HCT116 (cell line): Measurements from ENCODE around the gene ARHGEF40. TPM values are rescaled to one million over a fixed set of nuclear protein-coding genes. Genes with fewer than 3 reads are reported as not detected.

Experiments used
- ATAC-seq: fragments of 200-7000 bp; cut with Tn5 transposase; 2 replicates; pipeline ENCODE4 v1.9.1; 2020; ENCODE audit warnings: mild to moderate bottlenecking, moderate library complexity
- BruUV-seq: library from RNA; stranded (reverse); fragments of 400-500 nt; replicated peaks from 2 replicates; lab custom pipeline; 2021; lab: Mats Ljungman, UMichigan
- CTCF ChIA-PET: fragments of 300-600 bp; sonication (Branson Sonifier 250); formaldehyde crosslinking; loops from one replicate; lab custom pipeline; 2021; ENCODE audit warnings: antibody characterized with exemption; lab: Charles Lee
- POLR2A ChIA-PET: fragments of 300-600, 350-600 bp; sonication (Branson Sonifier 250); formaldehyde crosslinking; loops from one replicate; lab custom pipeline; 2021; ENCODE audit warnings: antibody characterized with exemption; lab: Charles Lee
- RAD21 ChIA-PET, 2 experiments: fragments of 300-600 bp; sonication (Branson Sonifier 250); formaldehyde crosslinking; loops; one replicate each; lab custom pipeline; 2023; ENCODE audit warnings: low total read pairs in 2 of 2; ENCODE audit not compliant: uncharacterized antibody in 2 of 2, unreplicated experiment in 2 of 2, low non-redundant PET in 1 of 2; lab: Charles Lee
- DNase-seq: peaks from one replicate; pipeline ENCODE4 v3.0.0-alpha.2; 2010; ENCODE audit warnings: low read depth, low spot score
- H2AFZ ChIP-seq: fragments of 200-600 bp; shearing (Covaris generic), sonication (generic); 2 replicates; pipeline ENCODE4 v1.6.1; 2017; ENCODE audit warnings: low read depth, mixed run types, mixed read lengths, antibody characterized with exemption, low read length; ENCODE audit not compliant: poor library complexity, severe bottlenecking
- H3K27ac ChIP-seq: 2 replicates; pipeline ENCODE4 v1.5.1; 2012; ENCODE audit warnings: low read depth, low read length
- H3K27me3 ChIP-seq: fragments of 200-600 bp; sonication (generic); 2 replicates; pipeline ENCODE4 v1.6.1; 2016; ENCODE audit warnings: mixed run types, low read length, mixed read lengths; ENCODE audit not compliant: insufficient read depth
- H3K36me3 ChIP-seq, 2 experiments: fragments of 200-500 bp in 1 of 2; fragments of 200-600 bp in 1 of 2; sonication (Bioruptor generic) in 1 of 2; sonication (generic) in 1 of 2; 2 replicates each; pipeline versions ENCODE4 v1.5.1 to v1.6.1; 2014 to 2016; ENCODE audit warnings: low read length in 2 of 2, inconsistent platforms in 1 of 2, mixed read lengths in 1 of 2, mixed run types in 1 of 2; ENCODE audit not compliant: insufficient read depth in 2 of 2, control insufficient read depth in 1 of 2
- H3K4me1 ChIP-seq, 2 experiments: fragments of 200-600 bp in 1 of 2; sonication (generic) in 1 of 2; 2 replicates each; pipeline versions ENCODE4 v1.5.1 to v1.6.1; 2012 to 2017; ENCODE audit warnings: low read length in 2 of 2, inconsistent platforms in 1 of 2, mild to moderate bottlenecking in 1 of 2, mixed read lengths in 1 of 2, mixed run types in 1 of 2, moderate library complexity in 1 of 2; ENCODE audit not compliant: insufficient read depth in 2 of 2, control insufficient read depth in 1 of 2
- H3K4me2 ChIP-seq: fragments of 200-600 bp; sonication (generic); 2 replicates; pipeline ENCODE4 v1.6.1; 2017; ENCODE audit warnings: mixed run types, low read length, mixed read lengths
- H3K4me3 ChIP-seq, 2 experiments: fragments of 200-600 bp in 1 of 2; sonication (generic) in 1 of 2; replicated peaks in 1 of 2; 2 replicates each; pipeline ENCODE4 v1.5.1; 2011 to 2016; ENCODE audit warnings: low read length in 2 of 2, control low read depth in 1 of 2, low read depth in 1 of 2, mild to moderate bottlenecking in 1 of 2, mixed read lengths in 1 of 2, mixed run types in 1 of 2
- H3K79me2 ChIP-seq: fragments of 200-600 bp; sonication (generic); 2 replicates; pipeline ENCODE4 v1.6.1; 2017; ENCODE audit warnings: mild to moderate bottlenecking, mixed run types, low read length, moderate library complexity, mixed read lengths; ENCODE audit not compliant: insufficient read depth
- H3K9ac ChIP-seq: fragments of 200-600 bp; sonication (generic); 2 replicates; pipeline ENCODE4 v1.6.1; 2016; ENCODE audit warnings: low read length, mixed read lengths
- H3K9me2 ChIP-seq: fragments of 200-600 bp; sonication (generic), shearing (Covaris generic); 2 replicates; pipeline ENCODE4 v1.6.1; 2017; ENCODE audit warnings: mixed run types, mild to moderate bottlenecking, moderate library complexity; ENCODE audit not compliant: insufficient read depth
- H3K9me3 ChIP-seq, 2 experiments: fragments of 200-500 bp in 1 of 2; fragments of 200-600 bp in 1 of 2; sonication (Bioruptor generic) in 1 of 2; sonication (generic) in 1 of 2; 2 replicates each; pipeline ENCODE4 v1.6.1; 2014 to 2017; ENCODE audit warnings: low read length in 2 of 2, mixed read lengths in 2 of 2, inconsistent platforms in 1 of 2, low read depth in 1 of 2, mild to moderate bottlenecking in 1 of 2, mixed run types in 1 of 2, moderate library complexity in 1 of 2; ENCODE audit not compliant: control insufficient read depth in 1 of 2, insufficient read depth in 1 of 2
- H4K20me1 ChIP-seq: fragments of 200-600 bp; sonication (generic), shearing (Covaris generic); 2 replicates; pipeline ENCODE4 v1.6.1; 2017; ENCODE audit warnings: mixed run types, mild to moderate bottlenecking, moderate library complexity; ENCODE audit not compliant: insufficient read depth
- ATF3 ChIP-seq: IDR thresholded peaks from 2 replicates; pipeline ENCODE4 v1.6.1; 2012
- ELF1 ChIP-seq: IDR thresholded peaks from 2 replicates; pipeline ENCODE4 v1.6.1; 2012; ENCODE audit warnings: low read depth, borderline replicate concordance
- FOSL1 ChIP-seq: IDR thresholded peaks from 2 replicates; pipeline ENCODE4 v1.6.1; 2012; ENCODE audit warnings: low read depth
- POLR2AphosphoS5 ChIP-seq: IDR thresholded peaks from 2 replicates; pipeline ENCODE4 v1.6.1; 2011; ENCODE audit warnings: mild to moderate bottlenecking, low read depth, low read length, moderate library complexity
- SP1 ChIP-seq: IDR thresholded peaks from 2 replicates; pipeline ENCODE4 v1.6.1; 2012; ENCODE audit warnings: low read depth
- SRF ChIP-seq: IDR thresholded peaks from 2 replicates; pipeline ENCODE4 v1.6.1; 2012; ENCODE audit warnings: low read depth
- TCF7L2 ChIP-seq: IDR thresholded peaks from 2 replicates; pipeline ENCODE4 v1.7.0; 2011; ENCODE audit warnings: borderline replicate concordance, inconsistent platforms; ENCODE audit not compliant: insufficient read depth, insufficient read length; ENCODE audit errors: extremely low read depth
- intact Hi-C: fragments of 100-400 bp; cut with micrococcal nuclease; formaldehyde crosslinking; loops from 2 replicates; pipeline ENCODE4 v1.10.0; 2022
- total RNA-seq: library from RNA; stranded (reverse); gene quantifications from one replicate; pipeline ENCODE4 v1.2.1, GENCODE V29; 2021; ENCODE audit not compliant: unreplicated experiment
- TF ChIP-seq, protein P1 (sequence below): IDR thresholded peaks from 2 replicates; pipeline ENCODE4 v1.6.1; 2011; ENCODE audit warnings: mild to moderate bottlenecking, low read length, moderate library complexity; ENCODE audit not compliant: insufficient replicate concordance; ENCODE audit errors: extremely low read depth

ARHGEF40 gene
- total RNA-seq, 1 experiment from 2014 or later: 6.3 TPM

- Histone ChIP-seq H4K20me1 (no peaks in the 10 kb centered on the region), H3K9ac (no peak overlapping the region), H3K36me3 (no peaks in the 10 kb centered on the region), H3K79me2 (no peaks in the 10 kb centered on the region), H3K4me3 (no peak overlapping the region), H3K4me1 (no peaks in the 10 kb centered on the region), H3K27ac (no peak overlapping the region), H3K9me3 (no peaks in the 10 kb centered on the region), H2AFZ (no peak overlapping the region), H3K9me2 (no peaks in the 10 kb centered on the region), H3K27me3 (no peaks in the 10 kb centered on the region), H3K4me2 (no peak overlapping the region)
- no peak for TF ChIP-seq SRF
- POLR2A ChIA-PET: no interaction called here
- RAD21 ChIA-PET: interaction anchor here (0.9 to 1.2 kb wide), 2 partner anchors 29 kb away, joined by 4 read pairs; no protein-coding TSS in a partner anchor
- BruUV-seq: no TSS peak
- CTCF ChIA-PET: interaction anchor here (1.2 to 5.4 kb wide), 2 partner anchors 23 to 28 kb away, joined by 3 to 148 read pairs; no protein-coding TSS in a partner anchor
- no peak for ATAC-seq
- DNase-seq: no peak
- intact Hi-C loops: no loop called here
Observed at GRCh38 chr14:21043387-21043973, 26.6 kb upstream of the ARHGEF40 start.

- ChIA-PET RAD21 (interaction anchor here (0.9 to 1.2 kb wide), 2 partner anchors 29 kb away, joined by 4 read pairs; no protein-coding TSS in a partner anchor), CTCF (interaction anchor here (1.2 to 5.4 kb wide), 2 partner anchors 23 to 29 kb away, joined by 3 to 148 read pairs; no protein-coding TSS in a partner anchor), POLR2A (no interaction called here)
- Histone ChIP-seq H3K27ac (no peak overlapping the region), H3K9ac (no peak overlapping the region), H3K9me2 (no peaks in the 10 kb centered on the region), H3K4me3 (no peak overlapping the region), H3K4me1 (no peaks in the 10 kb centered on the region), H4K20me1 (no peaks in the 10 kb centered on the region), H3K9me3 (no peaks in the 10 kb centered on the region), H3K36me3 (no peaks in the 10 kb centered on the region), H3K79me2 (no peaks in the 10 kb centered on the region), H3K4me2 (no peak overlapping the region), H3K27me3 (no peaks in the 10 kb centered on the region), H2AFZ (no peak overlapping the region)
- no TSS peak for BruUV-seq
- no peak for DNase-seq
- no peak for ATAC-seq
- intact Hi-C loops: no loop called here
- TF ChIP-seq, protein P1, sequence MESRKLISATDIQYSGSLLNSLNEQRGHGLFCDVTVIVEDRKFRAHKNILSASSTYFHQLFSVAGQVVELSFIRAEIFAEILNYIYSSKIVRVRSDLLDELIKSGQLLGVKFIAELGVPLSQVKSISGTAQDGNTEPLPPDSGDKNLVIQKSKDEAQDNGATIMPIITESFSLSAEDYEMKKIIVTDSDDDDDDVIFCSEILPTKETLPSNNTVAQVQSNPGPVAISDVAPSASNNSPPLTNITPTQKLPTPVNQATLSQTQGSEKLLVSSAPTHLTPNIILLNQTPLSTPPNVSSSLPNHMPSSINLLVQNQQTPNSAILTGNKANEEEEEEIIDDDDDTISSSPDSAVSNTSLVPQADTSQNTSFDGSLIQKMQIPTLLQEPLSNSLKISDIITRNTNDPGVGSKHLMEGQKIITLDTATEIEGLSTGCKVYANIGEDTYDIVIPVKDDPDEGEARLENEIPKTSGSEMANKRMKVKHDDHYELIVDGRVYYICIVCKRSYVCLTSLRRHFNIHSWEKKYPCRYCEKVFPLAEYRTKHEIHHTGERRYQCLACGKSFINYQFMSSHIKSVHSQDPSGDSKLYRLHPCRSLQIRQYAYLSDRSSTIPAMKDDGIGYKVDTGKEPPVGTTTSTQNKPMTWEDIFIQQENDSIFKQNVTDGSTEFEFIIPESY: no peak
- TF ChIP-seq ELF1 (no peak), POLR2AphosphoS5 (no peak), SRF (no peak), TCF7L2 (no peak), SP1 (no peak), ATF3 (no peak), FOSL1 (no peak)
Observed at GRCh38 chr14:21043974-21044618, 26.0 kb upstream of the ARHGEF40 start.
